Dermis blood vessel endothelial cell (primary cell): Measurements from ENCODE around the gene PRKCH. TPM values are rescaled to one million over a fixed set of nuclear protein-coding genes. Genes with fewer than 3 reads are reported as not detected.

Source experiments
- DNase-seq: peaks from one replicate; pipeline ENCODE4 v3.0.0; 2010
- total RNA-seq: library from RNA; depleted of rRNA; stranded (reverse); fragments of >200 nt; gene quantifications from 2 replicates; pipeline ENCODE4 v1.2.3, GENCODE V29; 2014

Gene PRKCH
- total RNA-seq, 1 donor from 2014 or later = 327 TPM

GRCh38 chr14:61433828-61434227, 112.4 kb downstream of the PRKCH start:
- DNase-seq = no peak

GRCh38 chr14:61434311-61434710, 112.9 kb downstream of the PRKCH start:
- no peak for DNase-seq

GRCh38 chr14:61435563-61436337, 114.4 kb downstream of the PRKCH start:
- no peak for DNase-seq

DNA sequence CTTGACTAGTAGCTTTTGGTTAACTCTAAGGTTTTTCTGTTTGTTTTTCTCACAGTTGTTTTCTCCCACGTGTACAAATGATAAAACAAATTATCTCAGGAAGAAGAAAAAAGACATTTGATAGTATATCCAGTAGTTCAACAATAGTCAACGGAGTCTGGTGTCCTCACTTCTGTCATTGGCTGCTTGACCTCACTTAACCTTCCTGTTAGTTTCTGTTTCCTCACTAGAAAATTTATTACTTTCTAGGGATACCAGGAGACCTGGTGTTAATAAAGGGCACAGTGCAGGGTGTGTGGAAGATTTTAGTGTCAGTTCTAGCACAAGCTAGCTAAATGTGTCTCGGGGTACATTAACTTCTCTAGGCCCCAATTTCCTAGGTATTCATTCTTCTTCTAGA, 116.0 kb downstream of the PRKCH start:
- no peak for DNase-seq

DNA sequence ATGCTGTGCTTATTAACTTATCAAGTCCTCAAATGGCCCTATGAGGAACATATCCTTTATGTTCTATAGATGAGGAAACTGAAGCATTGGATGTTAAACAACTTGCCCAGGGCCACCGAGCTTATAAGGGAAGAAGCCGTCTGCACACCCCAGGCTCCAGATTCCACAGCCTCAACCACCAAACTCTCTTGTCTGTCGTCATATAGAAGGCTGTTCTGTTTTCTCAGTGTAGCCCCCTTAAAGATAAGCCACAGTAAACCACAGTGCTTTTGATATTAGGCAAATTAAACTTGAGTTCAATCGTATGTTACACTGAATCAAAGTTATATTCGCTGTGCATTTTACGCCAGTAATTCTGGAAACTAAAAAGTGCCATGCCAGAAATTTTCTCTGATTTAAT, 116.7 kb downstream of the PRKCH start:
- no peak for DNase-seq

DNA sequence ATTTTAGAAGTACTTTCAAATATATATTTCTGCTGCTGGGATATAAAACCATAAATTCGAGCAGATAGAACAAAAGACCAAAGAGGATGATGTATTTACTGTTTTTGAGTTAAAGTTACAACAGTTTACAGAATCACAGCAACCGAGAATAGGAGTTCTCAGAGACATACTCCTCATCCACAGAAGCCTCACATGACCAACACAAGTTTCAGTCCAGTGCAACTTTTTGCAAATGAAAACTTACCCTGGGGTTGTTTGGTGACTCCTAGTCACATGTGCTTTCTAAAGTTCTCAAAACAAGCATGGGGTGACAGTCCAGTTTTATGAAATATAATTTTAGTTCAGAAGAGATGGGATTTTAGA, 117.1 kb downstream of the PRKCH start:
- DNase-seq = no peak

DNA sequence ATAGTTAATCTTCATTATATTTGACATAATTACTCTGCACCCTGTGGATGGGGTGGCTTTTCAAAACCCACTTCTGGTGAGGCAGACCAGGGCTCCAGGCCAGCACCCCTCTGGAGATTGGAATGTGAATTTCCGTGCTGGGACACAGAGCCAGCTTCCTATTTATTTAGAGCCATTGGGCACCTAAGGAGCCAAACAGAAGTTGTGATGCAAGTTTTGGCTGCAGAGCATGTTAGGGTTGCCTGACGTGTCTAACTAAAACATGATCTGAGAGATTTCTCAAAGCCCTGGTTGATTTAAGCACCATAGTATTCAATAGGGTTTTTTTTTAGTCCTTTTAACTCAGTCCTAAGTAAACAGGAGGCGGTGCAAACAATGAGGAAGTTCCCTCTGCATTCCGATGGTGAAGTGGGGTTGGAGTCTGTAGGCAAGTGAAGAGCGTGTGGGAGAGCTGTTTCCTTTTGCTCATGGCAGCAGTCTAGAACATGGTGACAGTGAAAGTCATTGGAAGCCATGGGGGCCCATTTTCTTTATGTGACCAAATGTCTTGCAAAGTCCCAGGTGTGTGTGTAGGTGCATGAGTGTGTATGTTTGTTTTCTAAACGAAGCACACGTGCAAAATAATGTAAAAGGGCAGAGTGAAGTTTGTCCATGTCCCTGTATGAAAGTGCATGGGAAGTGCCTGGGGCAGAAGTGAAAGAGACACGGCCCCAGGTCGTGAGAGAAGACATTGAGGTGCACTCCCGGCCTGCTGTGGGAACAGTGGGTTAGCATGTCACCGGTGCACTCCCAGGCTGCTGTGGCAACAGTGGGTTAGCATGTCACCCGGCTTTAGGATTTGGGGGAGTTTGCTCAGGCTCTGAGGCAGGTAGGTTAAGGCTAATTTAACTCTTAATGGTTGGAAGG, 117.7 kb downstream of the PRKCH start:
- peak; percentile 87 for DNase-seq

DNA sequence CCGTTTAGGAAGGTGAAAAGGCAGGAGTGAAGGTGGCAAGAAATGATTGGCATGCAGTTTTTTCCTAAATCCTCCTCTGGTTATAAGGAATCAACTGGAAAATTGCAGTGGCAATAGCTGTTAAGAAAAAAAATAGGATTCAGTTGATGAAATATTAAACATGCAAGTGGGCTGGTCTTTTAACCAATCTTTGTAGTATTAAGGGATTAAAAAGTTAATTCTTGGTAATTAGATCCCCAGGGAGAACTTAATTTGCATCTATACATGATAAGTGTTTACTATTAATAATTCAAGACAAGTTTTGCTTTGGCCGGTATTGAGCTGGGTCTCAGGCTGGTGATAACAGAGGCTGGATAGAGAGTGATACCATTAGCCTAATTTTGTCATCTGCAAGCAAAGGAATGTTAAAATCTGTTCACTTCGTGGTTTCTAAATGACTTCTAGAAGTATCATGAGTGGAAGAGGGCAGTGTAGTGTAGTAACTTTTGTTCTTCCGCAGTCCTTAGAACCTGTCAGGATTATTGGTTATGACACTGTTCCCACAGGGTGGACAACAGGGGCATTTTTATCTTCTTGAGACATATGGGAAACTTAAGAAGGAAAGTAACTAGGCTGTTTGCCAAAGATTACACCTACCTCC, 118.5 kb downstream of the PRKCH start:
- DNase-seq = no peak

- no peak for DNase-seq
Observed at GRCh38 chr14:61443481-61443880, 122.1 kb downstream of the PRKCH start.

- no peak for DNase-seq
Observed at GRCh38 chr14:61444215-61444768, 122.9 kb downstream of the PRKCH start.

DNA sequence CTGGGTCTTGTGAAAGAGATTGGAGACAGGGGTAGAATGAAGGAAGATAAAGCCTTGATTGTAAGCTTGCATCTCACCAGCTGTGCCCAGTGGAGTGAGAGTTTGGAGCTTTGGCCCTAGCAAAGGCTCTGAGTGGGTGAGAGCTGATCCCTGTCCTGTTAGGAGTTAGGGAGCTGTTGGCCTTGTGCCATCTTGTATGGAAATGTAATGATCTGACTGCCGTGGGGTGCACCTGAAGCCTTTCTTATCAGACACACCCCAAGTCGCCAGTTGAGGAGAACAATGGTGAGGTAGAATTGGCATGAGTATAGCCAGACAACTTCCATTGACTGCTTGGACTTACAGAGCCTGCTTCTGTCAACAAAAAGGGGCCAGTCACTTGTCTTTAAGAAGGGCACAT, 130.1 kb downstream of the PRKCH start:
- no peak for DNase-seq

GRCh38 chr14:61451891-61452400, 130.6 kb downstream of the PRKCH start:
- DNase-seq = no peak

- no peak for DNase-seq
Observed at GRCh38 chr14:61452452-61452851, 131.1 kb downstream of the PRKCH start.

DNA sequence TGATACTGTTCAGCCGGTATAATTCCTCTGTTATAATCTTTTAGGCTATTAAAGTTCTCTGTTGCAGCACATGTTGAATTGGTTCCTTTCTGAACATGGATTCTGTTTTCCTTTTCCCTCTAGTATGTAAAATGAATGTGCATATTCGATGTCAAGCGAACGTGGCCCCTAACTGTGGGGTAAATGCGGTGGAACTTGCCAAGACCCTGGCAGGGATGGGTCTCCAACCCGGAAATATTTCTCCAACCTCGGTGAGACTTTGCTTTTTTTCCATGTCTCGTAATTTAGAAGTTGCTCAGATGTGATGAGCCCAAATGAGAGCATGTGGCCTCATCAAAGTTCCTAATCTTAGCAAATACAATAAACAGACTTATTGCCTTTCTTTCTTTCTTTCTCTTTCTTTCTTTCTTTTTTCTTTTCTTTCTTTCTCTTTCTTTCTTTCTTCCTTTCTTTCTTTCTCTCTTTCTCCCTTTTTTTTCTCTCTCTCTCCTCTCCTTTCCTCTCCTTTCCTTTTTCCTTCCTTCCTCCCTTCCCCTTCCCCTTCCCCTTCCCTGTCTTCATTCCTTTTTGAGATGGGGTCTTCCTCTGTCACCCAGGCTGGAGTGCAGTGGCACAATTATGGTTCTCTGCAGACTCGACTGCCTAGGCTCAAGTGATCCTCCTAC, 131.9 kb downstream of the PRKCH start:
- no peak for DNase-seq

GRCh38 chr14:61454545-61454944, 133.2 kb downstream of the PRKCH start:
- DNase-seq = peak; percentile 66

DNA sequence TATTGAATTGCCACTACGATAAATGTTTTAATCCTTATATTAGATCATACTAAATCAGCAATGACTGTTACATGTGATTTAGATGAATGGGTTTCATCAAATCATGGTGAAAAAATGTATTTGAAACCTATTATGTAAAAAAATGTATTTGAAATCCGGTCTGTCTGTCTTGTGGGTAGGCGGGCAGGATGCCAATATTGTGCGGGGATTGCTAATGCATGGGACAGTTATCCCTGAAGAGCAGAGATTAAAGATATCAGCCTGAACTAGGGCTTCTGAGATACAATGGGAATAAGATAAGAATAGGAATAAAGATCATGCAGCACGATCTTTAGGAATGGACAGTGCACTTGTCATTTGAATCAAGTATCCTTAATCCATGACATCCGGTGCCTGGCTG, 134.0 kb downstream of the PRKCH start:
- DNase-seq = peak; percentile 60

DNA sequence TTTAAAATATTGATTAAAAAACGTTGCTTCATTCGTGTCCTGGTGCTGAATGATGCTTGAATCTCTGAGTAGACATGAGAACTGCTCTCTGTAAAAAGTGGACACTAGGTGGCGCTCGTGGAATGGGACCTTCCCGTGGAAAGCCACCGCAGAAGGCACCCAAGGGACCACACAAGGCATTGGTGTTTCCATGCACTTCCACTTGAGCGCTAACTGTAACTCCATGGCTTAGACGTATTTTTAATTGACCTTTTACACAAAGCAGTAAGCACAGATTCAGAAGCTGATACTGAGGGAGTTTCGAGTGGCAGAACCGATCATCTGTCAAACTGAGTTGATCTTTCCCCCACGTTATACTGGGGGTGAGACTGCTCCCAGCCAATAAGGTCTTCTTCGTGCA, 135.3 kb downstream of the PRKCH start:
- peak; percentile 88 for DNase-seq

- no peak for DNase-seq
Observed at GRCh38 chr14:61458766-61459165, 137.4 kb downstream of the PRKCH start.

DNA sequence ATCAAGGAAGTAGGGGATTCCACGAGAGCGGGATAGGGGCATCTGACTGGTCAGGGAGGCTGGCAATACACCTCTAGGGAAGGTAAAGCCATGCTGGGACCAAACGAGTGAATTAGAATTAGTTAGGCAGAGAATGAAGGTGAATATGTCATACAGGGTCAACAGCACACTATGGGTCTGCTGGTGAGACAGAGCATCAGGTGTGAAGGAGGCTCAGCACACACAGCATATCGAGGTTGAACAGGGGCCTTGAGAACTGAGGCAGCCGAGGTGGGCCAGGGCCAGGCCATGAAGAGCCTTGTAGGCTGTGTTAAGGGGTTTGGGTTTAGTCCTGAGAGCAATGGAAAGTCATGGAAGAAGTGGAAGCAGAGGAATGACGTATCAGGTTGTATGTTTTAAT, 137.8 kb downstream of the PRKCH start:
- no peak for DNase-seq

DNA sequence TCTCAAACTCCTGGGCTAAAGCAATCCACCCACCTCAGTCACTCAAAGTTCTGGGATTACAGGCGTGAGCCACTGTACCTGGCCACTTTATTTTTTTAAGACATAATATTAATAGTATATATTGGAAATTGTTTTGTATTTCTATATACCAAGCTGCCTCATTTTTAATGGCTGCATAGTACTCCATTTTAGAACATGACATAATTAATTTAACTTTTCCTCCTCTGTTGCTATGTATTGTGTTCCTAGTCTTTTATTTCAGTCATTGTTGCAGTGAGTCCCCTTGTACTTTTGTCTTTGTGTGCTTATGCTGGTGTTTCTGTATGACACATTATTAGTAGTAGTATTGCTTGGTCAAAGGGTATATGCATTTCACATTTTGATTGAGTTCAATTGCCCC, 138.7 kb downstream of the PRKCH start:
- no peak for DNase-seq

DNA sequence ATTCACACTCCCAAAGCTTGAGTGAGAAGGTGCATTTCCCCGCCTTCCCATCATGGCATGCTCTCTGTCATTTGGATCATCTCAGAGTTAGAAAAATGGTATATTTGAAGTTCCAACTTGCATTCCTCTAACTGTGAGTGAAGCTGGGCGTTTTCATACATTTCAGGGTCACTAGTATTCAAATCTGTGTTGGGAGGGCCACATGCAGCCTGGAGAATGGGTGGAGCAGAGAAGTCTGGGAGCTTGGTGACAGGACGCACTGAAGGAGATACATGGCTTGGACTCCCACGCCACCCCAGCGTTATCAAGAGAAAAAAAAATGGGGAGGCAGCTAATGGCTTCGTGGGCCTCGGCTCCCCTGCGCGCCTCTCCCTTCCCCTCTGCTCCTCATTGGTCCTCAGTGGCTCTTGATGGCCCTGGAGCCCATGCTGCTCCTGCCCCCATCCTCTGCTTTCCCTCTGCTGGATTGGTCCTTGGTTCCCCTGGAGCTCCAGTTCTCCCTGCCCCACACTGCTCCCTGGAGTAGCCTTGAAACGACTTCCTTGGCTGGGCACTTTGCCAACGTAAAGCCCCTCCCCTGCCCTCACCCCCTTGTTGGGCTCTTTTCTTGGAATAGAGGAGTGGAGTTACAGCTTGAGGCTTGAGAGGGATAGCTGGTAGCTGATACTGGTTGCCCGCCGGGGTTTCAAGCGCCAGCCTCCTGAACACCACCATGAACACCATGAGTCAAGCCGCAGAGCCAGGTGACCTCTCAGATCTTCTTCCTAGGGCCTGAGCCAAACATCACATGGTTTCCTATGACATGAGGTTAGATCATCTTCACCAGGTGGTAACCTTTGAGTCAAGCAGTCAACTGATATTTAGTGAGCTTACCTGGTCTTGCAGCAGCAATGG, 139.6 kb downstream of the PRKCH start:
- peak; percentile 63 for DNase-seq
